Endothelial cell (in vitro differentiated cells): Measurements from ENCODE around the gene STIM2. TPM values are rescaled to one million over a fixed set of nuclear protein-coding genes. Genes with fewer than 3 reads are reported as not detected.
"Not testable (repeated sequence)": the region's sequence is repeated elsewhere in the genome, so short reads cannot be mapped to it uniquely, and the experiment has no call there.

Source experiments
- DNase-seq: peaks from one replicate; pipeline ENCODE4 v3.0.0; 2021; ENCODE audit warnings: low spot score
- H3K27ac Mint-ChIP-seq: one replicate; pipeline ENCODE4 v1.8.0; 2021; ENCODE audit warnings: mixed read lengths, inconsistent platforms; ENCODE audit not compliant: unreplicated experiment
- H3K27me3 Mint-ChIP-seq: one replicate; pipeline ENCODE4 v1.8.0; 2021; ENCODE audit warnings: mild to moderate bottlenecking, moderate library complexity, mixed read lengths, inconsistent platforms; ENCODE audit not compliant: unreplicated experiment
- H3K36me3 Mint-ChIP-seq: one replicate; pipeline ENCODE4 v1.8.0; 2021; ENCODE audit warnings: mild to moderate bottlenecking, low read depth, mixed read lengths, inconsistent platforms; ENCODE audit not compliant: unreplicated experiment
- H3K4me1 Mint-ChIP-seq: one replicate; pipeline ENCODE4 v1.8.0; 2021; ENCODE audit warnings: mild to moderate bottlenecking, mixed read lengths, inconsistent platforms; ENCODE audit not compliant: unreplicated experiment
- H3K4me3 Mint-ChIP-seq: one replicate; pipeline ENCODE4 v1.8.0; 2021; ENCODE audit warnings: mild to moderate bottlenecking, mixed read lengths, inconsistent platforms; ENCODE audit not compliant: unreplicated experiment
- H3K9me3 Mint-ChIP-seq: one replicate; pipeline ENCODE4 v1.8.0; 2021; ENCODE audit warnings: mixed read lengths, inconsistent platforms; ENCODE audit not compliant: unreplicated experiment
- total RNA-seq: library from RNA; stranded (reverse); fragmentation: NEBNext Ultra II Directional; extraction: Animal tissue kit (Norgen Biotek cat#: 25700); gene quantifications from one replicate; pipeline ENCODE4 v1.2.1, GENCODE V29; 2021; ENCODE audit not compliant: unreplicated experiment
- TF ChIP-seq, protein P1 (sequence below): fragments of 200-600 bp; sonication (generic); IDR thresholded peaks from one replicate; pipeline ENCODE4 v1.5.0; 2021; ENCODE audit warnings: antibody characterized with exemption; ENCODE audit not compliant: unreplicated experiment

STIM2 gene
- total RNA-seq, 1 donor from 2014 or later, result 65.7 TPM

GRCh38 chr4:26893491-26893890 is 32.9 kb downstream of the STIM2 start:
- Mint-ChIP-seq H3K27ac (no peak overlapping the region), H3K4me1 (peaks cover 24% of the 10 kb centered on the region), H3K9me3 (no peaks in the 10 kb centered on the region), H3K36me3 (peaks cover 20% of the 10 kb centered on the region), H3K27me3 (peaks cover 7% of the 10 kb centered on the region), H3K4me3 (no peak overlapping the region)
- DNase-seq, result no peak
- TF ChIP-seq, protein P1, sequence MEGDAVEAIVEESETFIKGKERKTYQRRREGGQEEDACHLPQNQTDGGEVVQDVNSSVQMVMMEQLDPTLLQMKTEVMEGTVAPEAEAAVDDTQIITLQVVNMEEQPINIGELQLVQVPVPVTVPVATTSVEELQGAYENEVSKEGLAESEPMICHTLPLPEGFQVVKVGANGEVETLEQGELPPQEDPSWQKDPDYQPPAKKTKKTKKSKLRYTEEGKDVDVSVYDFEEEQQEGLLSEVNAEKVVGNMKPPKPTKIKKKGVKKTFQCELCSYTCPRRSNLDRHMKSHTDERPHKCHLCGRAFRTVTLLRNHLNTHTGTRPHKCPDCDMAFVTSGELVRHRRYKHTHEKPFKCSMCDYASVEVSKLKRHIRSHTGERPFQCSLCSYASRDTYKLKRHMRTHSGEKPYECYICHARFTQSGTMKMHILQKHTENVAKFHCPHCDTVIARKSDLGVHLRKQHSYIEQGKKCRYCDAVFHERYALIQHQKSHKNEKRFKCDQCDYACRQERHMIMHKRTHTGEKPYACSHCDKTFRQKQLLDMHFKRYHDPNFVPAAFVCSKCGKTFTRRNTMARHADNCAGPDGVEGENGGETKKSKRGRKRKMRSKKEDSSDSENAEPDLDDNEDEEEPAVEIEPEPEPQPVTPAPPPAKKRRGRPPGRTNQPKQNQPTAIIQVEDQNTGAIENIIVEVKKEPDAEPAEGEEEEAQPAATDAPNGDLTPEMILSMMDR, result no peak

- H3K9me3 Mint-ChIP-seq, H3K4me3 Mint-ChIP-seq, H3K27ac Mint-ChIP-seq, DNase-seq, H3K27me3 Mint-ChIP-seq: not testable (repeated sequence)
- peaks cover 32% of the 10 kb centered on the region for H3K4me1 Mint-ChIP-seq
- H3K36me3 Mint-ChIP-seq, result peaks cover 20% of the 10 kb centered on the region
Measured at GRCh38 chr4:26894881-26895280, 34.2 kb downstream of the STIM2 start.

- no peak for DNase-seq
- H3K27me3 Mint-ChIP-seq, result peaks cover 3% of the 10 kb centered on the region
- H3K9me3 Mint-ChIP-seq, result no peaks in the 10 kb centered on the region
- peaks cover 42% of the 10 kb centered on the region for H3K4me1 Mint-ChIP-seq
- peak overlapping the region; percentile 1 for H3K4me3 Mint-ChIP-seq
- TF ChIP-seq, protein P1, result no peak
- peaks cover 9% of the 10 kb centered on the region for H3K36me3 Mint-ChIP-seq
- H3K27ac Mint-ChIP-seq, result peak overlapping the region; percentile 40
Measured at GRCh38 chr4:26896636-26897035, 36.0 kb downstream of the STIM2 start.

DNA sequence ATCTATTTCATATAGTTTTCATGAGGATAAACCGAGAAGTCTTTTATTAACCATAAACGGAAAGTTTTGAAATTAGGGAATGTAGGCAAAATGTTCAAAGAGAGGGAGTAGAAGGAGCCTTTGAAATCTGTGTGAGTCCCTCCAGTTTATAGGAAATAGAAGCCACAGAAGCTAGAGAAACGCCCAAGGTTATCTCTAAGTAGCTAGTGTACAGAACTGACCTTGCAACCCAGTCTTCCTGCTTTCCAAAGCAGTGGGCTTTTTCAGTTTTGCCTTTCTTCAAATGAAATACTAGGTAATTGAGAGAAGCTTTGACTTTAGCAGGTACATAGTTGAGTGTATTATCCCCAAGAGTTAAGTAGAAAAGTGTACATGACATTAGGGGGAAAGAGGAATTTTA is 39.4 kb downstream of the STIM2 start:
- Mint-ChIP-seq H3K36me3 (peaks cover 5% of the 10 kb centered on the region), H3K9me3 (no peaks in the 10 kb centered on the region), H3K27ac (peak overlapping the region; percentile 95), H3K4me3 (no peak overlapping the region), H3K4me1 (peaks cover 67% of the 10 kb centered on the region), H3K27me3 (peaks cover 2% of the 10 kb centered on the region)
- peak; percentile 8 for DNase-seq
- TF ChIP-seq, protein P1, result no peak

DNA sequence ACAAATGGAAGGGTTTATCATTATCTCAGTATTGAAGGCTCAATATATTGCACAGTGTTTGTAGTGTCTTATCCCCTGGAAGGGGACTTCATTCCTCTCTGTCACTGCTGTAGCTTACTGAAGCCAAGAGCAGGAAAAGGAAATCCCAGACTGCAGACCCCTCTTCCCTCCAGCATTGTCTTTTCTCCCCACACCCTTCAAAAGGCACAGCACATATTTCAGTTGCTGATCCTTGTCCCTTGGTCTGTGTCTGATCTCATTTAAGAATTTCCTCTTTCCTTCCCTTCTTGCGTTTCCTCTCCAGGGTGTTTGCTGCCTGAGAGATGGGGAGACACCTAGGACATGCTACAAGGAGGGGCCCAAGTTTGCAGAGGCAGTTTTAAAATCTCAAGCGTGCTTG is 40.1 kb downstream of the STIM2 start:
- peaks cover 72% of the 10 kb centered on the region for H3K4me1 Mint-ChIP-seq
- peak overlapping the region; percentile 96 for H3K27ac Mint-ChIP-seq

More for the DNA sequence above, 40.1 kb downstream of the STIM2 start:
- DNase-seq, result peak; percentile 20
- H3K36me3 Mint-ChIP-seq, result peaks cover 5% of the 10 kb centered on the region
- H3K27me3 Mint-ChIP-seq, result peaks cover 2% of the 10 kb centered on the region
- peak overlapping the region; percentile 17 for H3K4me3 Mint-ChIP-seq
- no peaks in the 10 kb centered on the region for H3K9me3 Mint-ChIP-seq
- TF ChIP-seq, protein P1, result no peak
